Activated T-cell treated with anti-CD3 and anti-CD28 coated beads for 24 hours (primary cell): ENCODE measurements around the gene ZAP70.

Source experiments
- DNase-seq: peaks from one replicate; pipeline ENCODE4 v3.0.0-alpha.2; 2020; ENCODE audit warnings: low read depth

Gene ZAP70

GRCh38 chr2:97752342-97753334 lies 39.3 kb downstream of the ZAP70 start:
- no peak for DNase-seq

GRCh38 chr2:97754690-97755346 lies 41.4 kb downstream of the ZAP70 start:
- no peak for DNase-seq

- DNase-seq: no peak
Measured at GRCh38 chr2:97755491-97755890, 42.1 kb downstream of the ZAP70 start.

GRCh38 chr2:97757062-97757461 lies 43.7 kb downstream of the ZAP70 start:
- no peak for DNase-seq

GRCh38 chr2:97758131-97758705 lies 44.8 kb downstream of the ZAP70 start:
- no peak for DNase-seq

- no peak for DNase-seq
Measured at GRCh38 chr2:97759727-97760407, 46.5 kb downstream of the ZAP70 start.

- DNase-seq: no peak
Measured at GRCh38 chr2:97760480-97761049, 47.2 kb downstream of the ZAP70 start.

- peak; percentile 29 for DNase-seq
Measured at GRCh38 chr2:97761192-97761591, 47.8 kb downstream of the ZAP70 start.

GRCh38 chr2:97763176-97763845 lies 49.9 kb downstream of the ZAP70 start:
- no peak for DNase-seq

- DNase-seq: no peak
Measured at GRCh38 chr2:97764559-97765263, 51.3 kb downstream of the ZAP70 start.

- DNase-seq: no peak
Measured at GRCh38 chr2:97765933-97766332, 52.6 kb downstream of the ZAP70 start.

- DNase-seq: no peak
Measured at GRCh38 chr2:97766567-97766966, 53.2 kb downstream of the ZAP70 start.

- no peak for DNase-seq
Measured at GRCh38 chr2:97769308-97769707, 55.9 kb downstream of the ZAP70 start.

GRCh38 chr2:97769711-97770110 lies 56.3 kb downstream of the ZAP70 start:
- no peak for DNase-seq

GRCh38 chr2:97770445-97770844 lies 57.1 kb downstream of the ZAP70 start:
- no peak for DNase-seq

- no peak for DNase-seq
Measured at GRCh38 chr2:97774425-97774824, 61.0 kb downstream of the ZAP70 start.

GRCh38 chr2:97775074-97775473 lies 61.7 kb downstream of the ZAP70 start:
- no peak for DNase-seq

- no peak for DNase-seq
Measured at GRCh38 chr2:97779141-97779540, 65.8 kb downstream of the ZAP70 start.

- no peak for DNase-seq
Measured at GRCh38 chr2:97781981-97782380, 68.6 kb downstream of the ZAP70 start.

GRCh38 chr2:97784953-97785352 lies 71.6 kb downstream of the ZAP70 start:
- no peak for DNase-seq

GRCh38 chr2:97785818-97786217 lies 72.4 kb downstream of the ZAP70 start:
- no peak for DNase-seq
